ENCODE results near the gene ARHGEF4.

Gene ARHGEF4

DNA sequence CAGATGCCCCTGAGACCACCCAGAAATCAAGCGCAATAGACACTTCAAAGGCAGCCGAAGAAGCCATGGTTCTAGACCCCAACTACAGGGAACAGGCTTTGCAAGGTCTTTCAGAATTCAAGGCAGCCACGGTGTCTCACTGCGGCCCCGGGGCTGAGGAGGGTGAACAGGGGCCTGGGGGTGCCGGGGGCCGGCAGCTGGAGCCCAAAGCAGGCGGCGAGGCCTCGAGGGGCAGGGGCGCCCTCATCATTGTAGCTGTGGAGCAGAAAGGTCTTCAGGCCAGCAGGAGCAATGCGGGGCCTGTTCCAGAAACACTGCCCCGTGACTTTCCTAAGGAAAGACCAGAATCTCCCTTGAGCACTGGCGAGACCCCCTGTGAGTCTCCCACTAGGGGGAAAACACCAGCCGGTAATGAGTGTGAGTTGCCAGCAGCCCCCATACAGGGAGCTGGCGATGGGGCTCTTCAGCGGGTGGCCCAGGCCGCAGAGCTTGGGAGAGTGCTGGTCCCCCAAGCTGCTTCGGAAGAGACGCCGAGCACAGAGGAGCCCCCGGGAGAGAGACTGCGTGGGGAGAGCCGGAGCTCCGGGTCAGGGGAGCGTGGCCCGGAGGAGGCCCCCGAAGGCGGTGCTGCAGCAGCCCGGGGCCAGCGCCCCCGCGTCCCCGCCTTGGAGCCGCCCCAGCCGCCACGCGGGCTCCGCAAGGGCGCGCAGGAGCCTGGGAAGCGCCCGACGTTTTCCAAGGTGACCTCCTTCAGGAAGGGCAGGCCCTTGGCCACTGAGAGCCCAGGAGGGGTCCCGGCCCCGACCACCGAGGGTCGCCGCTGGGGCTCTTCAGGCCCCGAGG is 79.1 kb downstream of the ARHGEF4 start:
- Mint-ChIP-seq H3K36me3 (ENCODE audit: low read depth) (no peaks in the 10 kb centered on the region), H3K9me3 (no peaks in the 10 kb centered on the region), H3K27me3 (peaks cover 26% of the 10 kb centered on the region), H3K27ac (no peak overlapping the region), H3K4me1 (ENCODE audit: low read depth) (no peaks in the 10 kb centered on the region), H3K4me3 (no peak overlapping the region)
- no peak for DNase-seq

DNA sequence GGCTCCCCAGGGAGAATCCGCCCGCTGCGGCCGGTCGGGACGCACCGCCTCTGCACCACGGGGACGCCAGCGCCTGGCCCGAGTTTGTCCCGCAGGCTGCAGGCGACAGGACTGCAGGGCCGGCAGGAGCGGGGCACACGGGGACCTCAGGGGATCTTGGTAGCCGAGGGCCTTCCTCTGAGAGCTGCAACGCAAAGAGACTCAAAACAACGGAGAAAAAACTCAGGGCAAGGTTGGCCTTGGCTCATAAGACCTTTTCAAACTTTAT is 79.7 kb downstream of the ARHGEF4 start:
- no peaks in the 10 kb centered on the region for H3K36me3 Mint-ChIP-seq (ENCODE audit: low read depth)
- no peak for DNase-seq
- H3K27me3 Mint-ChIP-seq = peaks cover 26% of the 10 kb centered on the region
- no peaks in the 10 kb centered on the region for H3K9me3 Mint-ChIP-seq
- H3K4me3 Mint-ChIP-seq = no peak overlapping the region
- no peaks in the 10 kb centered on the region for H3K4me1 Mint-ChIP-seq (ENCODE audit: low read depth)
- no peak overlapping the region for H3K27ac Mint-ChIP-seq

DNA sequence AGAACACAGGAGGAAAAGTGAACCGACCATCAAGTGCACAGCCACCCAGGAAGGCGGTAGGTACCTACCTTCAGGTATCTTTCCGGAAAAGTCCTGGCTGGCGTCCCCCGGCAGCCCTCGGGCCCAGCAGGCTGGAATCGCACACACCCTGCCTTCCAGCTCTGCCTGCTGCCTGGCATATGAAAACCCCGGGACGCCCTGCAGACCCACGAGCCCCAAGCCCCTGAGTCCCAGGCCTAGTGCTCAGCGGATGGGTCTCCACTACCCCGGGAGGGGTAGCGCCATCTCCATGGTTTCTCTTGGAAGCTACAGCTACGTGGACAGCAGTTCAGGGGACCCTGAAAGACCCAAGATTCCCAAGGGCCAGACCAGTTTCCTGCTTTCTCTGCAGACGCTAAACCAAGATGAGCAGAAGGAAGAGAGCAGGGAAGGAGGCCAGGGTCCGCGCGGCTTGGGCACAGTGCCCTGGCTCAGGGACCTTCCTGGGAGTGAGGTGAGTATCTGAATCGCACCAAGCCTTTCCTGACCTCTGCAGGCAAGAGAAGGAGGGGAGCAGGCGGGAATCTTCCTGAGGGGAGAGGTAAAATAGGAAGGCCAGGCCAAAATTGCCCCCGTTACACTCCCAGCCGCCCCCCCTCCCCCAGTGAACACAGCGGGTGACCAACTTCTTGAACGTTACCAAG is 80.4 kb downstream of the ARHGEF4 start:
- H3K36me3 Mint-ChIP-seq (ENCODE audit: low read depth) = no peaks in the 10 kb centered on the region
- H3K27ac Mint-ChIP-seq = no peak overlapping the region
- no peak overlapping the region for H3K4me3 Mint-ChIP-seq
- DNase-seq = no peak
- no peaks in the 10 kb centered on the region for H3K9me3 Mint-ChIP-seq
- peaks cover 26% of the 10 kb centered on the region for H3K27me3 Mint-ChIP-seq
- no peaks in the 10 kb centered on the region for H3K4me1 Mint-ChIP-seq (ENCODE audit: low read depth)

DNA sequence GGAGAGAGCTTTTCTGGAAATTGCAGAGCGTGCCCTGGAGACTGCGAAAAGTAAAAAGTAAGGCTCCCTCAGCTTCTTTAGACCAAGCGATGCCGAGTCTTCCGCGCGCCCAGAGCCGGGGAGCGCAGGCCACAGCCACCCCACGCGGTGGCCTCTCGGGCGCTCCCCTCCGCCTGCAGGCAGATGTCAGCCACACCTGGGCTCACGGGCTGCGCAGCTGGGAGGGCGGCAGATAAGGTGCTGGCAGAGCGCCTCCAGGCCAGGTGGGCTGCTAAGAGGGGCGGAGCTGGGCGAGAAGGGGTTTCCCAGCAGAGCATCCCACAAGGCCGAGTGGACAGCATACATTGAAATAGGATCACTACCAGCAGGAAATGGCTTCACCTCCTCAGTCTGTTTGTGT is 81.7 kb downstream of the ARHGEF4 start:
- Mint-ChIP-seq H3K4me1 (ENCODE audit: low read depth) (no peaks in the 10 kb centered on the region), H3K27me3 (peaks cover 26% of the 10 kb centered on the region), H3K4me3 (no peak overlapping the region), H3K36me3 (ENCODE audit: low read depth) (no peaks in the 10 kb centered on the region), H3K9me3 (no peaks in the 10 kb centered on the region), H3K27ac (no peak overlapping the region)
- no peak for DNase-seq

DNA sequence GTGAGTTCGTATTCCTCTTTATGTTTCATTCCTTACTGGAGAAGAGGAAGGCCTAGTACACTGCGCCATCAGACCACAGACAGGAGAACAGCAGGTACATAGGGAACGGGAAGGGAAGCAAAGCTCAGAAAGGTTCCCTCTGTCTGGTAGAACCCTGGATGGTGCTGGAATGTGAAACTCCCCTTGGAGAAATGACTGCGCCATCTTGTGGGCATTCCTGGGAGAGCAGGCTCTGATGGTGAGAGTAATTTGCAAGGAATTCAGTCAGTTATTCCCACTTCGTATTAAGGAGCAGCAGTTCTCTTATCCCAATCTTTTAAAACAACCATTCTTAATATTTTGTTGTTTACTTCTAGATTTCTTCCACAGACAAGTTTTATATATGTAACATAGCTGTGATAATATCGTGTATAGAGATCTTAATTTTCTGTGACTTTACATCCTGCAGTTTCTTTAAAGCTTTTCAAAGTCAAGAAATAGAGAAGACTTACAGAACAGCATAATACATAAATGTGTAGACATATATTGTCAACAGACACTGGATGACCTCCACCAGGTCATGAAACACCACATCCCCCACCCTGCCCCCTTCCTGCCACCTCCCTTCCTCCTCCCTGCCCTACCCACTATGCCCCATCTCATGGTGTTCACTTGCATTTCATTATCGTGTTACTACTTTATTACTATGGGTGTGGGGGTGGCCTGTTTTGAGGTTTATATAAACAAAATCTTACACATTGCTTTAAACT is 83.9 kb downstream of the ARHGEF4 start:
- H3K36me3 Mint-ChIP-seq (ENCODE audit: low read depth) = no peaks in the 10 kb centered on the region
- peak; percentile 70 for DNase-seq
- H3K4me3 Mint-ChIP-seq = no peak overlapping the region
- H3K27me3 Mint-ChIP-seq = peaks cover 15% of the 10 kb centered on the region
- no peaks in the 10 kb centered on the region for H3K4me1 Mint-ChIP-seq (ENCODE audit: low read depth)
- H3K9me3 Mint-ChIP-seq = no peaks in the 10 kb centered on the region
- H3K27ac Mint-ChIP-seq = no peak overlapping the region

DNA sequence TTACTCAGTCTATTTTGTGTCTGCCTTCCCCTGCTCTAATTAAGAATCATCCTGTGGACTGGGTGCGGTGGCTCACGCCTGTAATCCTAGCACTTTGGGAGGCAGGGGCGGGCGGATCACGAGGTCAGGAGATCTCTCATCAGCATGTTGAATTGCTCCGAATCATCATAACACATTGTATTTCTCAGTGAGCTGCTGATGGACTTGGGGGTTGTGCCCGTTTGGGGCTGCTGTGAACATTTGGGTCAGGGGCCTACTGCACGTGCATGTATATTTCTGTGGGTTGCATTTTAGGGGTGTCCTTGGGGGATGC is 84.4 kb downstream of the ARHGEF4 start:
- Mint-ChIP-seq H3K27me3 (peaks cover 15% of the 10 kb centered on the region), H3K4me3 (no peak overlapping the region), H3K27ac (no peak overlapping the region), H3K36me3 (ENCODE audit: low read depth) (no peaks in the 10 kb centered on the region), H3K4me1 (ENCODE audit: low read depth) (no peaks in the 10 kb centered on the region), H3K9me3 (no peaks in the 10 kb centered on the region)
- no peak for DNase-seq

DNA sequence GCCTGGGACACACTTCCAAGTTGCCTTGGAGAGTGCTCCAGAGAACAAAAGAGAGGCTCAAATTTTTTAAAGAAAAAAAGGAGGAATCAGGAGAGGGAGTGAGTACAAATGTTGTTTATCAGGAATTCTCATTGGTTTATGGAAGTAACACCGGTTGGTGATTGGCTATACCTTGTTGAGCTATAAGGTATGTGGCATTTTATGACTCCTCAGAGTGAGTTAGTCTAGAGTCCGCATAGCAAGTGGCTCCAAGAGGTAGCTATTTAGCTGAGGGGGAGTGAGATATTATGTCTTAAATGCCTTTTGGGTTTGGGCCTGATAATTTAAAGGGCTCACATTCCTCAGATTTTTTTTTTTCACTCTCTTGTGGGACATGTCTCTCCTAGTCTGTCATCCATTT is 85.7 kb downstream of the ARHGEF4 start:
- H3K27me3 Mint-ChIP-seq = peaks cover 13% of the 10 kb centered on the region
- H3K36me3 Mint-ChIP-seq (ENCODE audit: low read depth) = no peaks in the 10 kb centered on the region
- H3K9me3 Mint-ChIP-seq = no peaks in the 10 kb centered on the region
- H3K4me1 Mint-ChIP-seq (ENCODE audit: low read depth) = no peaks in the 10 kb centered on the region
- no peak overlapping the region for H3K4me3 Mint-ChIP-seq
- no peak for DNase-seq
- H3K27ac Mint-ChIP-seq = no peak overlapping the region

DNA sequence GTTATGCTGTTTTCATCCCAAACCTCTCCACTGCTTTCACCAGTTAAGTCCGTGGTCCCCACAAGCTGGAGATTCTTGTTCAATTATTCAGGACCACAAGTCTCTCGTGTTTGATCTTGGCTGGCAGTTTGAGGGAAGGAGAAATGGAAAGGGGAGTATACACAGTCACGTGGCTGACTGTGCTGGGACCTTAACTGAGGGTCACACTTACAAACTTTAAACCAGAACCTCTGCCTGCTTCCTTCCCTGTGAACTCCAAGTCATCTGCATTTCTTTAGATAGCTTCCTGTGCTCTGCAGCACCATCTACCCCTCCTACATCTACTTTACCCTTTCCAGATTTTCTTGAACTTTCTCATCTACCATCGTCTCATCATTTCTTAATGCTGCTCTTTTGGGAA is 91.7 kb downstream of the ARHGEF4 start:
- Mint-ChIP-seq H3K36me3 (ENCODE audit: low read depth) (no peaks in the 10 kb centered on the region), H3K4me3 (no peak overlapping the region), H3K27ac (no peak overlapping the region), H3K9me3 (peaks cover 10% of the 10 kb centered on the region), H3K4me1 (ENCODE audit: low read depth) (no peaks in the 10 kb centered on the region), H3K27me3 (peaks cover 24% of the 10 kb centered on the region)
- no peak for DNase-seq

DNA sequence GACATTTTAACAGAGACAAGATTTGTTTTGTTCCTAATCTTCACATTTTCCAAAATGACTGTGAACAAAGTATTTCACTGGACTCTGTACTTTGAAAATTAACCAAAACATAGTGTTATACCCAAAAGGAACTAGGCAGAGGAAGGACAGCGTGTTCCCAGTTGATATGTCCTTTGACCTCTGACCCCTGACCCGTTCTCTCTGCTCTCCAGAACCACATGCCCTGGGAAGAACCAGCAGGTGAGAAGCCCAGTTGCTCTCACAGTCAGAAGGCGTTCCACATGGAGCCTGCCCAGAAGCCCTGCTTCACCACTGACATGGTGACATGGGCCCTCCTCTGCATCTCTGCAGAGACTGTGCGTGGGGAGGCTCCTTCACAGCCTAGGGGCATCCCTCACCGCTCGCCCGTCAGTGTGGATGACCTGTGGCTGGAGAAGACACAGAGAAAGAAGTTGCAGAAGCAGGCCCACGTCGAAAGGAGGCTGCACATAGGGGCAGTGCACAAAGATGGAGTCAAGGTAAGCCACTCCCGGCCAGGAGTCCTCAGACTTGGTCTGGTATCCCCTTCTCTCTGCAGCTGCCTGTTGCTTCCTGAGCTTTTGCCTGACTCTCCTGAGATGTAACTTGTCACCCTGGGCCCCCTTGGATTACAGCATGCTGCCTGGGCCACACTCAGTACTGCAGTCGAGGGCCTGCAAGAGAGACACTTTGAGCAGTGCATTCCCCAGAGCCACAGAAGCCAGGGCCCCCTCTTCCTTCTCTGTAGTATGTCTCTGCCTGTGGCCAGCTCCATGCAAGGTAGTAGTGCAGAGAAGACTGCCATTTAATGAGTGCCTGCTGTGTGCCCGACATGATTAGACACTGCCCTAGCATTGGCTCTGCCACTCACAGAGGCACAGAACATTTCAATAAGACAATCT is 94.3 kb downstream of the ARHGEF4 start:
- Mint-ChIP-seq H3K4me1 (ENCODE audit: low read depth) (no peaks in the 10 kb centered on the region), H3K27me3 (peaks cover 24% of the 10 kb centered on the region), H3K4me3 (no peak overlapping the region), H3K9me3 (peaks cover 10% of the 10 kb centered on the region), H3K27ac (no peak overlapping the region), H3K36me3 (ENCODE audit: low read depth) (no peaks in the 10 kb centered on the region)
- no peak for DNase-seq

DNA sequence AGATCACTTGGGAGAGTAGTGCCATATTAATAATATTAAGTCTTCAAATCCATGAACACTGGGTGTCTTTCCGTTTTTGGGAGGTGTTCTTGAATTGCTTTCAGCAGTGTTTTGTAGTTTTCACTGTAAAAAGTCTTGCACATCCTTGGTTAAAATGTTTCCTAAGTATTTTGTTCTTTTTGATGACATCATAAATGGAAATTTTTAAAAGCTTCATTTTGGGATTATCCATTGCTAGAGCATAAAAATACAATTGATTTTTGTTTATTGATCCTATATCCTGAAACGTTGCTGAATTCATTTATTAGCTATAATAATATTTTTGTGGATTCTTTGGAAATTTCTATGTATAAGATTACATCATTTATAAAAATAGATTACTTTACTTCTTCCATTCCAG is 96.8 kb downstream of the ARHGEF4 start:
- peaks cover 10% of the 10 kb centered on the region for H3K9me3 Mint-ChIP-seq

DNA sequence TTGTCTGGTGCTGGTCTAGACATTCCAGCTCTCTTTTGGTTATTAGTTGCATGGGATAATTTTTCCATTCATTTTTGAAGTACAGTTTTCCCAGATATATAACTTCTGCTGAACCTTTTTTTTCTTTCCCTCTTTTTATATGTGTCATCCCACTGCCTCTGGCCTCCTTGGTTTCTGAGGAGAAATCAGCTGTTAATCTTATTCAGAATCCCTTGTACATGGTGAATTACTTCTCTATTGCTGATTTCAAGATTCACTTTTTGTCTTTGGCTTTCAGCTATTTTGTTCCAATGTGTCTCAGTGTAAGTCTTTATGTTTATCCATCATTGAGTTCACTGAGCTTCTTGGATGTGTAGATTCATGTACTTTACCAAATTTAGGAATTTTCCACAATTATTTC is 99.7 kb downstream of the ARHGEF4 start:
- H3K9me3 Mint-ChIP-seq = peaks cover 6% of the 10 kb centered on the region
- H3K27me3 Mint-ChIP-seq = peaks cover 16% of the 10 kb centered on the region
- no peaks in the 10 kb centered on the region for H3K4me1 Mint-ChIP-seq (ENCODE audit: low read depth)
- no peak for DNase-seq
- H3K4me3 Mint-ChIP-seq = no peak overlapping the region
- no peaks in the 10 kb centered on the region for H3K36me3 Mint-ChIP-seq (ENCODE audit: low read depth)
- no peak overlapping the region for H3K27ac Mint-ChIP-seq

More for the DNA sequence above, 96.8 kb downstream of the ARHGEF4 start:
- no peak overlapping the region for H3K27ac Mint-ChIP-seq
- no peaks in the 10 kb centered on the region for H3K4me1 Mint-ChIP-seq (ENCODE audit: low read depth)
- no peak overlapping the region for H3K4me3 Mint-ChIP-seq
- DNase-seq = no peak
- H3K36me3 Mint-ChIP-seq (ENCODE audit: low read depth) = no peaks in the 10 kb centered on the region
- peaks cover 12% of the 10 kb centered on the region for H3K27me3 Mint-ChIP-seq

DNA sequence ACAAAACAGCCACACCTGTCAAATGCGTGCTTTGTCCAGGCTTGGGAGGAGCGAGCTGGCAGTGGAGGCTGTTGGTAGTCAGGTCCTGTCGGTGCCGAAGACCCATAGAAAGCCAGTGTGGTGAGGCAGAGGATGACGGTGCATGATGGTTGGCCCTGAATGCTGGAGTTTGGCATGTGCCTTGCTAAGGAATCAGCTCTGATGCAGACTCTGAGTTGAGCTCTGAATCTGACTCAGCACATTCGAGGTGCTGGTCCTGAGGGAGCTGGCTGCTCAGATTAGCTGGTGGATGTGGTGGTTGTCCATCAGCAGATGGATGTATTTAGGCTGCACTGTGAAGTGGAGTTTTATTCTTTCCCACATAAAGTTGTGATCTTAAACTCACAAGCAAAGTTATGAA is 111.3 kb downstream of the ARHGEF4 start:
- no peaks in the 10 kb centered on the region for H3K36me3 Mint-ChIP-seq (ENCODE audit: low read depth)
- no peaks in the 10 kb centered on the region for H3K4me1 Mint-ChIP-seq (ENCODE audit: low read depth)
- H3K4me3 Mint-ChIP-seq = no peak overlapping the region
- DNase-seq = no peak
- peaks cover 24% of the 10 kb centered on the region for H3K27me3 Mint-ChIP-seq
- peaks cover 23% of the 10 kb centered on the region for H3K9me3 Mint-ChIP-seq
- no peak overlapping the region for H3K27ac Mint-ChIP-seq

DNA sequence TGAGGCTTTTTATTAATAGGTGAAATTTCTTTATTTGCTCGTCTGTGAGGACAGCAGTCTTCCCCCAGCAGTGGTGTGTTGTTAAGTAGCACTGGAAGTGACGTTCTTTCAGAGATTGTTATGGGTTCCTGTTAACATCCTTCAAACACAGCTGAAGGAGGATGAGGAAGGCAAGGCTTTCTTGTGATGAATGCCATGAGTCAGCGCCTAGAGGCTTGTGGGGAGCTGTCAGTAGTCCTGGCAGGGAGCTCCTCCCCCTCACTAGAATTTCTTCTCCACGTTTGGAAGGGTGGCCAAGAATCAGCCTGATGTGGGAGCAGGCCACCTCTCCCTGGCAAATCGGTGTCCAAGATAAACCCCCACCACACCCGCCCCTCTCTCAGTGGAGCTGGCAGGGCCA is 113.2 kb downstream of the ARHGEF4 start:
- Mint-ChIP-seq H3K27ac (no peak overlapping the region), H3K4me3 (no peak overlapping the region), H3K27me3 (peaks cover 33% of the 10 kb centered on the region), H3K4me1 (ENCODE audit: low read depth) (no peaks in the 10 kb centered on the region), H3K9me3 (peaks cover 18% of the 10 kb centered on the region), H3K36me3 (ENCODE audit: low read depth) (no peaks in the 10 kb centered on the region)
- DNase-seq = no peak

DNA sequence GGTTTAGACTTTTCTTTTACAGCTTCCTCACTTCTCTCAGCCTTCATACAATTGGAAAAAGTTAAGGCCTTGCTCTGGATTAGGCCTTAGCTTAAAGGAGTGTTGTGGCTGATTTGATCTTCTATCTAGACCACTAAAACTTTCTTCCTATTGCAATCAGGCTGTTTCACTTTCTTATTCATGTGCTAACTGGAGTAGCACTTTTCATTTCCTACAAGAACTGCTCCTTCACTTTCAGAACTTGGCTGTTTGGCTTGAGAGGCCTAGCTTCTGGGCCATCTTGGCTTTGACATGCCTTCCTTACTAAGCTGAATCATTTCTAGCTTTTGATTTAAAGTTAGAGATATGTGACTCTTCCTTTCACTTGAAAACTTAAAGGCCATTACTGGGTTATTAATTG is 114.3 kb downstream of the ARHGEF4 start:
- no peaks in the 10 kb centered on the region for H3K36me3 Mint-ChIP-seq (ENCODE audit: low read depth)
- H3K27ac Mint-ChIP-seq = no peak overlapping the region
- no peak for DNase-seq
- H3K4me1 Mint-ChIP-seq (ENCODE audit: low read depth) = no peaks in the 10 kb centered on the region
- H3K9me3 Mint-ChIP-seq = peaks cover 19% of the 10 kb centered on the region
- H3K27me3 Mint-ChIP-seq = peaks cover 35% of the 10 kb centered on the region
- no peak overlapping the region for H3K4me3 Mint-ChIP-seq
